ENCODE measurements around the gene THSD4. TPM values are rescaled to one million over a fixed set of nuclear protein-coding genes. Genes with fewer than 3 reads are reported as not detected.

Gene THSD4
- total and polyA plus RNA-seq, 2 donors = 23.9 to 75.1 TPM

GRCh38 chr15:71346464-71346863, 231.2 kb downstream of the THSD4 start:
- no peak for DNase-seq (ENCODE audit: extremely low spot score)
- no peaks in the 10 kb centered on the region for H3K36me3 ChIP-seq (ENCODE audit: insufficient read depth)
- H3K4me1 ChIP-seq (ENCODE audit: insufficient read depth) = no peaks in the 10 kb centered on the region
- H3K27ac ChIP-seq (ENCODE audit: low read depth) = no peak overlapping the region
- WGBS = 95% methylated on average over 5 of the region's 5 CpGs
- no peak overlapping the region for H3K4me3 ChIP-seq (ENCODE audit: low read depth, low read length)

GRCh38 chr15:71348597-71348996, 233.3 kb downstream of the THSD4 start:
- H3K4me1 ChIP-seq (ENCODE audit: insufficient read depth) = no peaks in the 10 kb centered on the region

GRCh38 chr15:71349336-71349735, 234.1 kb downstream of the THSD4 start:
- no peak overlapping the region for H3K27ac ChIP-seq (ENCODE audit: low read depth)
- no peaks in the 10 kb centered on the region for H3K36me3 ChIP-seq (ENCODE audit: insufficient read depth)
- DNase-seq (ENCODE audit: extremely low spot score) = no peak
- H3K4me3 ChIP-seq (ENCODE audit: low read depth, low read length) = no peak overlapping the region
- 87% methylated on average over 4 of the region's 4 CpGs for WGBS
- no peaks in the 10 kb centered on the region for H3K4me1 ChIP-seq (ENCODE audit: insufficient read depth)

More at GRCh38 chr15:71348597-71348996, 233.3 kb downstream of the THSD4 start:
- H3K36me3 ChIP-seq (ENCODE audit: insufficient read depth) = no peaks in the 10 kb centered on the region
- DNase-seq (ENCODE audit: extremely low spot score) = no peak
- WGBS = 93% methylated on average over 1 of the region's 1 CpG
- H3K4me3 ChIP-seq (ENCODE audit: low read depth, low read length) = no peak overlapping the region
- no peak overlapping the region for H3K27ac ChIP-seq (ENCODE audit: low read depth)

GRCh38 chr15:71349736-71350526, 234.7 kb downstream of the THSD4 start:
- Histone ChIP-seq H3K36me3 (ENCODE audit: insufficient read depth) (no peaks in the 10 kb centered on the region), H3K27ac (ENCODE audit: low read depth) (no peak overlapping the region), H3K4me3 (ENCODE audit: low read depth, low read length) (no peak overlapping the region), H3K4me1 (ENCODE audit: insufficient read depth) (no peaks in the 10 kb centered on the region)
- WGBS = 56% methylated on average over 7 of the region's 7 CpGs
- no peak for DNase-seq (ENCODE audit: extremely low spot score)

GRCh38 chr15:71350622-71351378, 235.5 kb downstream of the THSD4 start:
- DNase-seq (ENCODE audit: extremely low spot score) = no peak
- Histone ChIP-seq H3K4me3 (ENCODE audit: low read depth, low read length) (no peak overlapping the region), H3K36me3 (ENCODE audit: insufficient read depth) (no peaks in the 10 kb centered on the region), H3K4me1 (ENCODE audit: insufficient read depth) (peaks cover 1% of the 10 kb centered on the region), H3K27ac (ENCODE audit: low read depth) (no peak overlapping the region)
- 79% methylated on average over 7 of the region's 7 CpGs for WGBS

- 72% methylated on average over 5 of the region's 5 CpGs for WGBS
- DNase-seq (ENCODE audit: extremely low spot score) = no peak
- H3K4me3 ChIP-seq (ENCODE audit: low read depth, low read length) = no peak overlapping the region
- H3K27ac ChIP-seq (ENCODE audit: low read depth) = no peak overlapping the region
- peaks cover 1% of the 10 kb centered on the region for H3K4me1 ChIP-seq (ENCODE audit: insufficient read depth)
- no peaks in the 10 kb centered on the region for H3K36me3 ChIP-seq (ENCODE audit: insufficient read depth)
Observed at GRCh38 chr15:71352125-71352524, 236.9 kb downstream of the THSD4 start.

GRCh38 chr15:71352765-71353164, 237.5 kb downstream of the THSD4 start:
- Histone ChIP-seq H3K4me1 (ENCODE audit: insufficient read depth) (peaks cover 1% of the 10 kb centered on the region), H3K36me3 (ENCODE audit: insufficient read depth) (no peaks in the 10 kb centered on the region), H3K4me3 (ENCODE audit: low read depth, low read length) (no peak overlapping the region), H3K27ac (ENCODE audit: low read depth) (peak overlapping the region; percentile 26)
- WGBS = 58% methylated on average over 6 of the region's 6 CpGs
- no peak for DNase-seq (ENCODE audit: extremely low spot score)

GRCh38 chr15:71353171-71353570, 237.9 kb downstream of the THSD4 start:
- H3K4me3 ChIP-seq (ENCODE audit: low read depth, low read length) = no peak overlapping the region
- DNase-seq (ENCODE audit: extremely low spot score) = no peak
- peaks cover 1% of the 10 kb centered on the region for H3K4me1 ChIP-seq (ENCODE audit: insufficient read depth)
- H3K36me3 ChIP-seq (ENCODE audit: insufficient read depth) = no peaks in the 10 kb centered on the region
- H3K27ac ChIP-seq (ENCODE audit: low read depth) = no peak overlapping the region
- 51% methylated on average over 2 of the region's 2 CpGs for WGBS

GRCh38 chr15:71355268-71355667, 240.0 kb downstream of the THSD4 start:
- H3K36me3 ChIP-seq (ENCODE audit: insufficient read depth) = no peaks in the 10 kb centered on the region
- H3K4me1 ChIP-seq (ENCODE audit: insufficient read depth) = peaks cover 1% of the 10 kb centered on the region
- peak; percentile 66 for DNase-seq (ENCODE audit: extremely low spot score)
- no peak overlapping the region for H3K27ac ChIP-seq (ENCODE audit: low read depth)
- no peak overlapping the region for H3K4me3 ChIP-seq (ENCODE audit: low read depth, low read length)
- WGBS = 85% methylated on average over 3 of the region's 3 CpGs

- WGBS = 15% methylated on average over 9 of the region's 9 CpGs
Observed at GRCh38 chr15:71357321-71357732, 242.1 kb downstream of the THSD4 start.

GRCh38 chr15:71357967-71358366, 242.7 kb downstream of the THSD4 start:
- Histone ChIP-seq H3K4me1 (ENCODE audit: insufficient read depth) (peaks cover 1% of the 10 kb centered on the region), H3K4me3 (ENCODE audit: low read depth, low read length) (no peak overlapping the region), H3K36me3 (ENCODE audit: insufficient read depth) (no peaks in the 10 kb centered on the region), H3K27ac (ENCODE audit: low read depth) (no peak overlapping the region)
- no peak for DNase-seq (ENCODE audit: extremely low spot score)
- WGBS = 74% methylated on average over 4 of the region's 4 CpGs

More at GRCh38 chr15:71357321-71357732, 242.1 kb downstream of the THSD4 start:
- Histone ChIP-seq H3K27ac (ENCODE audit: low read depth) (no peak overlapping the region), H3K4me1 (ENCODE audit: insufficient read depth) (peaks cover 1% of the 10 kb centered on the region), H3K36me3 (ENCODE audit: insufficient read depth) (no peaks in the 10 kb centered on the region), H3K4me3 (ENCODE audit: low read depth, low read length) (no peak overlapping the region)
- DNase-seq (ENCODE audit: extremely low spot score) = no peak

GRCh38 chr15:71359246-71359645, 244.0 kb downstream of the THSD4 start:
- WGBS = 95% methylated on average over 7 of the region's 7 CpGs
- H3K4me1 ChIP-seq (ENCODE audit: insufficient read depth) = peaks cover 1% of the 10 kb centered on the region
- no peaks in the 10 kb centered on the region for H3K36me3 ChIP-seq (ENCODE audit: insufficient read depth)
- no peak for DNase-seq (ENCODE audit: extremely low spot score)
- H3K27ac ChIP-seq (ENCODE audit: low read depth) = no peak overlapping the region
- H3K4me3 ChIP-seq (ENCODE audit: low read depth, low read length) = no peak overlapping the region

- WGBS = 95% methylated on average over 8 of the region's 8 CpGs
- DNase-seq (ENCODE audit: extremely low spot score) = no peak
Observed at GRCh38 chr15:71362556-71362955, 247.3 kb downstream of the THSD4 start.

More at GRCh38 chr15:71362556-71362955, 247.3 kb downstream of the THSD4 start:
- H3K36me3 ChIP-seq (ENCODE audit: insufficient read depth) = no peaks in the 10 kb centered on the region
- no peak overlapping the region for H3K27ac ChIP-seq (ENCODE audit: low read depth)
- no peak overlapping the region for H3K4me3 ChIP-seq (ENCODE audit: low read depth, low read length)
- no peaks in the 10 kb centered on the region for H3K4me1 ChIP-seq (ENCODE audit: insufficient read depth)
